Ishikawa (cell line): ENCODE results near the gene UHRF2.

Experiments used
- CEBPB ChIP-seq: IDR thresholded peaks from 2 replicates; pipeline ENCODE4 v1.6.1; 2012
- CREB1 ChIP-seq: IDR thresholded peaks from 2 replicates; pipeline ENCODE4 v1.6.1; 2012; ENCODE audit warnings: low read depth
- EGR1 ChIP-seq: IDR thresholded peaks from 2 replicates; pipeline ENCODE4 v1.6.1; 2012
- EP300 ChIP-seq: IDR thresholded peaks from 2 replicates; pipeline ENCODE4 v1.6.1; 2012; ENCODE audit warnings: borderline replicate concordance
- FOXM1 ChIP-seq: IDR thresholded peaks from 2 replicates; pipeline ENCODE4 v1.6.1; 2012; ENCODE audit warnings: low read depth, borderline replicate concordance
- NFIC ChIP-seq: IDR thresholded peaks from 2 replicates; pipeline ENCODE4 v1.6.1; 2012
- RAD21 ChIP-seq: IDR thresholded peaks from 2 replicates; pipeline ENCODE4 v1.6.1; 2012; ENCODE audit warnings: low read depth
- TAF1 ChIP-seq: IDR thresholded peaks from 2 replicates; pipeline ENCODE4 v1.6.1; 2012; ENCODE audit warnings: low read depth, mild to moderate bottlenecking
- TCF12 ChIP-seq: IDR thresholded peaks from 2 replicates; pipeline ENCODE4 v1.6.1; 2012; ENCODE audit warnings: low read depth
- TEAD4 ChIP-seq: IDR thresholded peaks from 2 replicates; pipeline ENCODE4 v1.6.1; 2012
- YY1 ChIP-seq: IDR thresholded peaks from 2 replicates; pipeline ENCODE4 v1.6.1; 2012; ENCODE audit warnings: low read depth
- ZBTB7A ChIP-seq: IDR thresholded peaks from 2 replicates; pipeline ENCODE4 v1.6.1; 2012; ENCODE audit warnings: low read depth
- TF ChIP-seq, protein P1 (sequence below): IDR thresholded peaks from 2 replicates; pipeline ENCODE4 v1.6.1; 2012
- TF ChIP-seq, protein P2 (sequence below): IDR thresholded peaks from 2 replicates; pipeline ENCODE4 v1.6.1; 2012
- TF ChIP-seq, protein P3 (sequence below): IDR thresholded peaks from 2 replicates; pipeline ENCODE4 v1.6.1; 2012; ENCODE audit warnings: low read depth, mild to moderate bottlenecking

Gene UHRF2

DNA sequence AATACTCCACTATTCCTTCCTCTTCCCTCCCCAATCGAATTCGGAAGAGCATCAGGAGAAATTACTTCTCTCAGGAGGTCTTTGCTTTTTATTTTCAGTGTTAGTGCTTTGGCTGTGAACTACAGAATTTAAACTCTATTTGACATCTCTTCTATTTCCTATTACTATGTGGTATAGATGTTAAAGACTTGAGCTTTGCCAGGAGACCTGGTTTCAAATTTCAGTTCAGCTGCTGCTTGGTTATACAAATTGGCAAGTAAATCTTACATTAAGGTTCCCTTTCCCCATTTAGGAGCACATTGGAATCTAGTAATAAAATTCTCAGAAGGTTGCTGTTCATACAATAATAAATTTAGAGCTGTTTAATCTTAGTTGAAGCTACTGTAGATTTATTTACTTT is 13.1 kb downstream of the UHRF2 start:
- no peak for TF ChIP-seq TAF1
- TF ChIP-seq EGR1, result no peak
- no peak for TF ChIP-seq RAD21
- TF ChIP-seq TCF12, result no peak

DNA sequence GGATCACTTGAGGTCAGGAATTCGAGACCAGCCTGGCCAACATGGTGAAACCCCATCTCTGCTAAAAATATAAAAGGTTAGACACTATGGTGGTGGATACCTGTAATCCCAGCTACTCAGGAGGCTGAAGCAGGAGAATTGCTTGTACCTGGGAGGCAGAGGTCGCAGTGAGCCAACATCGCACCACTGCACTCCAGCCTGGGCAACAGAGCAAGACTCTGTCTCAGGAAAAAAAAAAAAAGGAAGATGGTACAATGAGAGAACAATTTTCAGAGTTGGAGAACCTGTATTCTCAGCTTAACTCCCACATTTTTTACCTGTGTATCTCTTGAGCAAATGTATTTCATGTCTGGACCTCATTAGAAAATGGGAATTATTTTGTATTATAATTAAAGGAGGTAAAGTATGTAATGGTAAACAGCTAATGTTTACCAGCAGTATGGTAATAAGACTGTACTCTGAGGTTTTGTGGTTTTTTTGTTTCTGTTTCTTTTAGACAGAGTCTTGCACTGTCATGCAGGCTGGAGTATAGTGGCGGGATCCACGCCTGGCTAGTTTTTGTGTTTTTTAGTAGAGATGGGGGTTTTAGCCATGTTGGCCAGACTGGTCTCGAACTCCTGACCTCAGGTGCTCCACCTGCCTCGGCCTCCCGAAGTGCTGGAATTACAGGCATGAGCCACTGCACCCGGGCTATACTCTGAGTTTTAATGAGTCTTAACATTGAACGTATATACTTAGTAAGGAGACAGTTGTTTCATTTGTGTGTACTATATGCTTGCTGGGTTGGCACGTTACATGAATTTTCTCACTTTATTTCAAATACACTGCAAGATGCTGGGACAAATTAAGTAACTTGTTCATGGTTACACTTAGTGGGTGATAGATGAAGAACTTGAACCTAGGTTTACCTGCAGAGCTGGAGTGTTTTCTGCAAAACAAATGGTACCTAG is 16.2 kb downstream of the UHRF2 start:
- TF ChIP-seq CEBPB (no peak), TEAD4 (no peak), TCF12 (no peak)

DNA sequence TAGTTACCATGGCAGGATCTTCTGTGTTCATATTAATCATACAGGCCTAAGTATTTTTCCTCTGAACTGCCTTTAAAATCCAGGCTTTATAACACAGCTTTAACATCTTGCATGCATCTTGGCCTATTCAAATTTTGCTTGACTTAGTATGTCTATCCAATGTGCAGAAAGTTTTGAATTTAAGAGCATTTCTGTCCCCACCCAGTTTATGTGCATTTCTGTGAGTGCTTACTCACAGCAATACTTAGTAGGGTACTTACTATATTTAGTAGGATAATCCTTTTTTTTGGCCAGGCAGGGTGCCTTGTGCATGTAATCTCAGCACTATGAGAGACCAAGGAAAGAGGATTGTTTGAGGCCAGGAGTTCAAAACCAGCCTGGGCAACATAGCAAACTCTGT is 18.0 kb downstream of the UHRF2 start:
- TF ChIP-seq, protein P1, sequence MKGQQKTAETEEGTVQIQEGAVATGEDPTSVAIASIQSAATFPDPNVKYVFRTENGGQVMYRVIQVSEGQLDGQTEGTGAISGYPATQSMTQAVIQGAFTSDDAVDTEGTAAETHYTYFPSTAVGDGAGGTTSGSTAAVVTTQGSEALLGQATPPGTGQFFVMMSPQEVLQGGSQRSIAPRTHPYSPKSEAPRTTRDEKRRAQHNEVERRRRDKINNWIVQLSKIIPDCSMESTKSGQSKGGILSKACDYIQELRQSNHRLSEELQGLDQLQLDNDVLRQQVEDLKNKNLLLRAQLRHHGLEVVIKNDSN, result no peak
- TF ChIP-seq FOXM1 (no peak), RAD21 (no peak), EP300 (no peak), NFIC (no peak), ZBTB7A (no peak), TCF12 (no peak), TAF1 (no peak), EGR1 (no peak), YY1 (no peak)
- TF ChIP-seq, protein P2, sequence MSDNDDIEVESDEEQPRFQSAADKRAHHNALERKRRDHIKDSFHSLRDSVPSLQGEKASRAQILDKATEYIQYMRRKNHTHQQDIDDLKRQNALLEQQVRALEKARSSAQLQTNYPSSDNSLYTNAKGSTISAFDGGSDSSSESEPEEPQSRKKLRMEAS, result no peak

DNA sequence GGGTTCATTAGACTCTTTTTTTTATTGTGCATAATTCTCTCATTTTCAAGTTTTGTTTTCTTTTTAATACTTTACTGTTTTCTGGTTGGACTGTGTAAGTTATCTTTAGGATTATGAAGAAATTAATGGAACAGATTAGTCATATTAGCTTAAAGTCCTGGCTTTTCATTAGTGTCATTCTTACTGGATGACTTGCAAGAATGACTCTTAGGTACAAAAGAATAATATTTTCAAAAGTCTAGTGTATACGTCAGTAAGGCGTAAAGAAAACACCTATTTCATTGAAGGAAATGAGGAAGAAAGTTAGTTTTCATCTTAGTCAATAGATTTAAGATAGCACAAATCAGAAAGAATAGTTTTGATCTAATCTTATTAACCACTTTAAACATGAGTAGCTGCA is 20.4 kb downstream of the UHRF2 start:
- TF ChIP-seq CREB1, result no peak
- TF ChIP-seq, protein P3, sequence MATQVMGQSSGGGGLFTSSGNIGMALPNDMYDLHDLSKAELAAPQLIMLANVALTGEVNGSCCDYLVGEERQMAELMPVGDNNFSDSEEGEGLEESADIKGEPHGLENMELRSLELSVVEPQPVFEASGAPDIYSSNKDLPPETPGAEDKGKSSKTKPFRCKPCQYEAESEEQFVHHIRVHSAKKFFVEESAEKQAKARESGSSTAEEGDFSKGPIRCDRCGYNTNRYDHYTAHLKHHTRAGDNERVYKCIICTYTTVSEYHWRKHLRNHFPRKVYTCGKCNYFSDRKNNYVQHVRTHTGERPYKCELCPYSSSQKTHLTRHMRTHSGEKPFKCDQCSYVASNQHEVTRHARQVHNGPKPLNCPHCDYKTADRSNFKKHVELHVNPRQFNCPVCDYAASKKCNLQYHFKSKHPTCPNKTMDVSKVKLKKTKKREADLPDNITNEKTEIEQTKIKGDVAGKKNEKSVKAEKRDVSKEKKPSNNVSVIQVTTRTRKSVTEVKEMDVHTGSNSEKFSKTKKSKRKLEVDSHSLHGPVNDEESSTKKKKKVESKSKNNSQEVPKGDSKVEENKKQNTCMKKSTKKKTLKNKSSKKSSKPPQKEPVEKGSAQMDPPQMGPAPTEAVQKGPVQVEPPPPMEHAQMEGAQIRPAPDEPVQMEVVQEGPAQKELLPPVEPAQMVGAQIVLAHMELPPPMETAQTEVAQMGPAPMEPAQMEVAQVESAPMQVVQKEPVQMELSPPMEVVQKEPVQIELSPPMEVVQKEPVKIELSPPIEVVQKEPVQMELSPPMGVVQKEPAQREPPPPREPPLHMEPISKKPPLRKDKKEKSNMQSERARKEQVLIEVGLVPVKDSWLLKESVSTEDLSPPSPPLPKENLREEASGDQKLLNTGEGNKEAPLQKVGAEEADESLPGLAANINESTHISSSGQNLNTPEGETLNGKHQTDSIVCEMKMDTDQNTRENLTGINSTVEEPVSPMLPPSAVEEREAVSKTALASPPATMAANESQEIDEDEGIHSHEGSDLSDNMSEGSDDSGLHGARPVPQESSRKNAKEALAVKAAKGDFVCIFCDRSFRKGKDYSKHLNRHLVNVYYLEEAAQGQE, result no peak
- no peak for TF ChIP-seq TAF1
- TF ChIP-seq CEBPB, result no peak
- no peak for TF ChIP-seq TCF12
- TF ChIP-seq RAD21, result no peak
- TF ChIP-seq TEAD4, result no peak
- TF ChIP-seq, protein P2, result no peak
- TF ChIP-seq EGR1, result no peak
- no peak for TF ChIP-seq YY1
- TF ChIP-seq NFIC, result no peak
- TF ChIP-seq ZBTB7A, result no peak
- TF ChIP-seq, protein P1, result no peak
- TF ChIP-seq FOXM1, result no peak
- TF ChIP-seq EP300, result no peak

DNA sequence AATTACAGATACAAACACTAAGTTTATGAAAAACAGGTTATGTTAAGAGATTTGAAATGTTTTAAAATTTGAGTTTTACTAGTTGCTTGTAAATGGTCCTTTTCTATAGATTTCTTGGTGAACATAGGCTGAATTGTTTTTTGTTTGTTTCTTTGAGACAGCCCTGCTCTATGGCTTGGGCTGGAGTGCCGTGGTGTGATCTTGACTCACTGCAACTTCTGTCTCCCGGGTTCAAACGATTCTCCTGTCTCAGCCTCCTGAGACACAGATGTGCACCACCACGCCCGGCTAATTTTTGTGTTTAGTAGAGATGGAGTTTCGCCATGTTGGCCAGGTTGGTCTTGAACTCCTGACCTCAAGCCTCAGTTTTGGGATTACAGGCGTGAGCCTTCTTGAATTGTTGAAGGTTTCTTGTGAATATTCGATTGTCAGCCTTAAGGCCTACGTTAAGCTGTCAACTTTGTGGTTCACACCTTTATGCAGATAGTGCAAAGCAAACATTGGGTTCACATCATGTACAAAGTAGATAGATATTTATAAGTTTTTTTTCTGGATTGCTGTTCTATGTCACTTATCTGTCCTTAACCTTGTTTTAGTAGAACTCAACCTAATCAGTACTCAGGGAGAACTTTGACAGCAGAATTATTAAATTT is 26.2 kb downstream of the UHRF2 start:
- TF ChIP-seq FOXM1 (no peak), CREB1 (no peak), NFIC (no peak), EGR1 (no peak), TCF12 (no peak)
- TF ChIP-seq, protein P1, result no peak

DNA sequence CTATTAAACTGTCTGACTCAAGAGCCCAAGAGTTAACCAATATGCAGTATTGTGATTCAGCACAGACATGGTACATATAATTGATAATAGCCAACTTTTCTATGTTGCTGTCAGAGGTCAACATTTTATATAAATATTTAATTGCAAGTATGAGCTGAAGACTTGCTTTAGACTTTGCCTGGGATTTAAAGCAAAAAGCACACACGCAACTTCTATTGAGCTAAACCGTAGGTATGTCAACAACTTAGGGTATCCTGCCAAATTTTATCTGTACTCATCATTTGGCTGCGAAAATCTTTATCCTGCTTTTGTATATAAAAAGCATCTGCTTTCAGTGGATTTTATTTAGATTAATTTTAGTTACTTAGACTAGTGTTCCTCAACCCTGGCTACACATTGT is 27.4 kb downstream of the UHRF2 start:
- no peak for TF ChIP-seq CREB1
- TF ChIP-seq FOXM1, result no peak
- TF ChIP-seq TEAD4, result no peak
- no peak for TF ChIP-seq NFIC
- no peak for TF ChIP-seq EGR1
- no peak for TF ChIP-seq ZBTB7A
- no peak for TF ChIP-seq TAF1
- TF ChIP-seq CEBPB, result no peak
- no peak for TF ChIP-seq YY1
- no peak for TF ChIP-seq EP300
- no peak for TF ChIP-seq TCF12
- no peak for TF ChIP-seq RAD21
- TF ChIP-seq, protein P1, result no peak
- TF ChIP-seq, protein P3, result no peak
- TF ChIP-seq, protein P2, result no peak
